GM06990 (cell line): ENCODE data around the gene JSRP1.

Experiments
- DNase-seq: peaks from one replicate; pipeline ENCODE4 v3.0.0-alpha.2; 2011; ENCODE audit not compliant: insufficient read length; ENCODE audit errors: extremely low read depth
- H3K27me3 ChIP-seq: replicated peaks from 2 replicates; pipeline ENCODE4 v1.6.0; 2011; ENCODE audit warnings: low read length; ENCODE audit not compliant: control insufficient read depth, insufficient read depth
- H3K36me3 ChIP-seq: 2 replicates; pipeline ENCODE4 v1.5.1; 2011; ENCODE audit warnings: low read length; ENCODE audit not compliant: control insufficient read depth, insufficient read depth
- H3K4me3 ChIP-seq: replicated peaks from 2 replicates; pipeline ENCODE4 v1.5.1; 2011; ENCODE audit warnings: low read depth, mild to moderate bottlenecking, control low read depth, low read length
- TF ChIP-seq, protein P1 (sequence below): IDR thresholded peaks from 2 replicates; pipeline ENCODE4 v1.5.1; 2011; ENCODE audit warnings: low read length, control low read depth, mild to moderate bottlenecking, inconsistent platforms; ENCODE audit not compliant: insufficient read depth, poor library complexity, severe bottlenecking

Gene JSRP1

DNA sequence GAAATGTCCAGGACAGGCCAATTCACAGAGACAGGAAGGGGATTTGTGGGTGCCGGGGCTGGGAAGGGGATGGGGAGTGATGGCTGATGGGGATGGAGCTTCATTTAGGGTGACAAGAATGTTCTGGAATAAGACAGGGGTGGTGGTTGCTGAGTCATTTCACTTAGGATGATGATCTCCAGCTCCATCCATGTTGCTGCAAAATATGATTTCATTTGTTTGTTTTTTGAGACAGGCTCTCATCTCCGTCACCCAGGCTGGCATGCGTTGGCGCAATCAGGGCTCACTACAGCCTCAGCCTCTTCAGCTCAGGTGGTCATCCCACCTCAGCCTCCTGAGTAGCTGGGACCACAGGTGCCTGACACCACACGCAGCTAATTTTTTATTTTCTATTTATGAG is 3.1 kb upstream of the JSRP1 start:
- Histone ChIP-seq H3K27me3 (no peaks in the 10 kb centered on the region), H3K4me3 (no peak overlapping the region), H3K36me3 (no peaks in the 10 kb centered on the region)
- no peak for DNase-seq
- TF ChIP-seq, protein P1, sequence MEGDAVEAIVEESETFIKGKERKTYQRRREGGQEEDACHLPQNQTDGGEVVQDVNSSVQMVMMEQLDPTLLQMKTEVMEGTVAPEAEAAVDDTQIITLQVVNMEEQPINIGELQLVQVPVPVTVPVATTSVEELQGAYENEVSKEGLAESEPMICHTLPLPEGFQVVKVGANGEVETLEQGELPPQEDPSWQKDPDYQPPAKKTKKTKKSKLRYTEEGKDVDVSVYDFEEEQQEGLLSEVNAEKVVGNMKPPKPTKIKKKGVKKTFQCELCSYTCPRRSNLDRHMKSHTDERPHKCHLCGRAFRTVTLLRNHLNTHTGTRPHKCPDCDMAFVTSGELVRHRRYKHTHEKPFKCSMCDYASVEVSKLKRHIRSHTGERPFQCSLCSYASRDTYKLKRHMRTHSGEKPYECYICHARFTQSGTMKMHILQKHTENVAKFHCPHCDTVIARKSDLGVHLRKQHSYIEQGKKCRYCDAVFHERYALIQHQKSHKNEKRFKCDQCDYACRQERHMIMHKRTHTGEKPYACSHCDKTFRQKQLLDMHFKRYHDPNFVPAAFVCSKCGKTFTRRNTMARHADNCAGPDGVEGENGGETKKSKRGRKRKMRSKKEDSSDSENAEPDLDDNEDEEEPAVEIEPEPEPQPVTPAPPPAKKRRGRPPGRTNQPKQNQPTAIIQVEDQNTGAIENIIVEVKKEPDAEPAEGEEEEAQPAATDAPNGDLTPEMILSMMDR: no peak

DNA sequence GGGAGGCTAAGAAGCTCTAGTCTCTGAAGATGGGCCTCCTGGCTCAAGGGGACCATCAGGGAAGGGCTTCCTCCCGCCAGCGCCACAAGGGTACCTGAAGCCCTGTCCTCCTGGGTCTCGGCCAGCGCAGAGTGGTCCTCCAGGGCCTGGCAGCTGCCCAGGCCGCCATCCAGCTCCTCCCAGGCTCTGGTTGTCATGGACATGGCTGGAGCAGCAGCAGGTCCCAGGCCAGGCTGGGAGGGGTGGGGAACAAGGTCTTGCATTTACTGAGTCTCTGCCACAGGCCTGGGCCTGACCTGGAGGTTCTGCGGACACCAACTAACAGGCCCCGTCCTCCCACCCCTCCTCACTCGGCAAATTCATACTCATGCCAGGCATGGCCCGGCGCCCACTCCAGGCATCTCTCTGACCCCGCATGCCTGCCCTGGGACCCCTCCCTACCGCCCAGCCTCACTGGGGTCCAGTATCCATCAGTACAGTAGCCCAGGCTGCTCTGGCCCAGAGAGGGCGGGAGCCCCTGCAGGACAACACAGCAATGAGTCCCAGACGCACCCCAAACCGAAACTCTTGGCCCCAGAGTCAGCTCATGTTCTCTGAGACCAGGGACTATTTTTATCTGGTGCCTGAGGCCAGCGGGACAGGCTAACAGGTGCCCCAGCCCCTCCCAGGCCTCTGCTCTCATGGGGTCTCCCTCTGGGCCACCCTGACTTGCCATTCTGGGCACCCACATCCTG is 938 bp downstream of the JSRP1 start:
- TF ChIP-seq, protein P1: no peak
- DNase-seq: no peak

DNA sequence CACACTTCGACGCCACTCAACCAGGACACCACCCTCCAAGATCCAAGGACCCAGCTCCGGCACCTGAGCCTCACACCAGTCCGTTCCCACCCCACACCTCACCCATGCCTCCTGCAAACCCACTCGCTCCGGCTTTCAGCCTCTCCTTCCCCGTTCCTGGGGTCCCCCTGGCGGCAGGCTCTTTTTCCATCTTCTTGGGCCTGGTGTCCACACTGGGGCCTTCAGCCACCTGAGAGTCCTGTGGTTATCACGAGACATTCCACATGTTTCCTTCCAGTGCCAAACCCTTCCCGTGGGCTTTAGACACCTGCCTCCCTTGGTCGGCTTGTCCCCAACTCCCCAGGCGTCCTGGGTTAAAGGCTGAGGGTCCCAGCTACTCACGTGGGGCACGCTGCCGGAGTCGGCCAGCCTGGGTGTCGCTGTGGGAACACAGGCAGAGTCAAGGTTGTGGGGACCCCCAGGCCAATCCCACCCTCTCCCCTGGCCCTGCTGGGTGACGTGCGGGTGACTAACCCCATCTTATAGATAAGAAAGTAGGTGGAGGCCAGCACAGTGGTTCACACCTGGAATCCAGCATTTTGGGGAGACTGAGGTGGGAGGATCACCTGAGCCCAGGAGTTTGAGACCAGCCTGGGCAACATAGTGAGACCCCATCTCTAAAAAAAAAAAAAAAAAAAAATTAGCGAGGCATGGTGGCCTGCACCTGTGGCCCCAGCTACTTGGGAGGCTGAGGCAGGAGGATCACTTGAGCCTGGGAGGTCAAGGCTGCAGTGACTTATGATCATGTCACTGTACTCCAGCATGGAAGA is 1.9 kb downstream of the JSRP1 start:
- H3K36me3 ChIP-seq: no peaks in the 10 kb centered on the region; the same call in 1 of the 2 replicates
- H3K4me3 ChIP-seq: no peak overlapping the region
- no peaks in the 10 kb centered on the region; the same call in 1 of the 2 replicates for H3K27me3 ChIP-seq
- no peak for DNase-seq
- TF ChIP-seq, protein P1: no peak

More for the DNA sequence above, 938 bp downstream of the JSRP1 start:
- H3K4me3 ChIP-seq: peak overlapping the region; percentile 52
- H3K27me3 ChIP-seq: no peaks in the 10 kb centered on the region; the same call in 1 of the 2 replicates
- no peaks in the 10 kb centered on the region for H3K36me3 ChIP-seq

DNA sequence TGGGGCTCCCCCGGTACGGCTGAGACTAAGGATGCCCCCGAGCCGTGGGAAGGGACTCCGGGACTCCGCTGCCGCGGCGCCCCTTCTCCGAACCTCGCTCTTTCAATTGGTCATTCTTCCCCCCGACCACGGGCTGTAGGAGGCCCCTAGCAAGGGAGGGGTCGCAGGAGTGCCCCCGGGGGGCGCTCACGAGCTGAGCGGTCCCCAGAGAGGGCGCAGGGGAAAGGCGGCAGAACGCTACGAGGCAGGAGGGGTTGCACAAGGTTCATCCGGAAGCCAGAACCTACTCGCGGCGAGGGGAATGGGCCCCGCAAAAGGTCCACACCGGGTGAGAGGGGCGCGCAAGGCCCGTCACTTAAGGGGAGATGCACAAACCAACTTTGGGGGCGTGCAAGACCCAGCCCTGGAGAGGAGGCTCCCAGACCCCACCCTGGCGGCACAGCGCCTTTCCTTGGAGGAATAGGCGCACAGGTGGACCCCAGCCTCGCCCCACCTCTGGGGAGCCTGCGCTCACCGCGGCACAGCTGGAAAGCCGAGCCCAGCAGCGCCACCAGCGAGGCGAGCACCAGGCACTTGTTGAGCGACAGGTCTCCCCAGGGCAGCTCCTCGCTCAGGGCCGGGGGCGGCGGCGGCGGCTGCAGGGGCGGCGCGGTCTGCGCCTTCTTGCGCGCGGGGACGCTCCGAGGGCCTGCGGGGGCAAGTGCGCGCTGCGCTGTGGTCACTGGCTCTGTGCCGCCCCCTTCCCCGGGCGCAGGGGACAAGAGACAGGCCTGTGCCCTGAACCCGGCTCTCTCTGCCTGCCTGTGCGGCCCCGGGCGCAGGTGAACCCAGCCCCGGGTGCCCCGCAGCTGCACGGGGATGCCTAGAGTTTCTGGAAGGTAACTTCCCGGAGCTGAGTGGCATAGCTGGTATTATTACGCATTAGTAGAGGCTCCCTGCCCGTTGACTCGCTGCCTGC is 2.8 kb downstream of the JSRP1 start:
- H3K27me3 ChIP-seq: no peaks in the 10 kb centered on the region; the same call in 1 of the 2 replicates
- TF ChIP-seq, protein P1: peak; percentile 68
- no peak overlapping the region for H3K4me3 ChIP-seq
- no peak for DNase-seq
- H3K36me3 ChIP-seq: peaks cover 3% of the 10 kb centered on the region; the same call in 1 of the 2 replicates

DNA sequence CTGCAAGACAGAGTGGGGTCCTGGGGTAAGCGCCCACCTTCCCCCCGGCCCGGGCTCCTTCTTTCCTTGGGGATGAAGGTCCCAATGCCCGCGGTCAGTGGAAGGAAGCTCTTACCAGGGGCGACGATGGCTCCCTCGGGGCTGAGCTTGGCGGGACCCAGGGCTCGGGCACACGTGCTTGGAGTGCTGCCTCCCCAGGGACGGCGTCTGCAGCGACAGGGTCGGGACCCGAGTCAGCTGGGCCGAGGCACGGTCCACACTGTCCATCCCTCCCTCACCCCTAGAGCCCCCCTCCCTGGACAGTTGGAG is 3.5 kb downstream of the JSRP1 start:
- no peak overlapping the region for H3K4me3 ChIP-seq
- no peaks in the 10 kb centered on the region; the same call in 1 of the 2 replicates for H3K27me3 ChIP-seq
- TF ChIP-seq, protein P1: no peak
- peaks cover 3% of the 10 kb centered on the region; the same call in 1 of the 2 replicates for H3K36me3 ChIP-seq
- DNase-seq: no peak
